ENCODE measurements around the gene FHOD3.

The FHOD3 gene

GRCh38 chr18:36419900-36420531 lies 122.5 kb downstream of the FHOD3 start:
- POLR2A ChIA-PET, result no interaction called here
- CTCF ChIA-PET, result interaction anchor here (0.5 to 4.2 kb wide), 9 partner anchors 8 to 268 kb away, joined by 3 to 23 read pairs (median 4); no protein-coding TSS in a partner anchor
- no peaks in the 10 kb centered on the region for H3K4me1 ChIP-seq (ENCODE audit: control insufficient read depth, insufficient read depth, low read length)
- H3K9me3 ChIP-seq (ENCODE audit: control insufficient read depth, insufficient read depth, low read depth, low read length), result no peaks in the 10 kb centered on the region
- TF ChIP-seq ZNF426 (tag by site-specific recombination; IDR thresholded peaks at IDR 0.05) (no peak), MYNN (tag by site-specific recombination; IDR thresholded peaks at IDR 0.05; ENCODE audit: borderline replicate concordance) (no peak), ZSCAN30 (tag by site-specific recombination; IDR thresholded peaks at IDR 0.05) (no peak), PBX3 (CRISPR knock-in tag; IDR thresholded peaks at IDR 0.05) (no peak), SALL2 (tag by site-specific recombination; IDR thresholded peaks at IDR 0.05; ENCODE audit: borderline replicate concordance) (no peak), ZNF433 (tag by site-specific recombination; IDR thresholded peaks at IDR 0.05; ENCODE audit: low read depth) (no peak)
- no peak overlapping the region for H3K27ac ChIP-seq (ENCODE audit: extremely low read depth, low read depth, low read length)
- no peaks in the 10 kb centered on the region for H3K36me3 ChIP-seq (ENCODE audit: control insufficient read depth in 2 of 2, insufficient read depth in 1 of 2, low read length in 2 of 2)
- H3K4me3 ChIP-seq (ENCODE audit: low read depth, low read length), result no peak overlapping the region

GRCh38 chr18:36420826-36421225 lies 123.3 kb downstream of the FHOD3 start:
- ChIA-PET CTCF (interaction anchor here (0.6 to 4.2 kb wide), 6 partner anchors 9 to 135 kb away, joined by 3 to 23 read pairs (median 5); no protein-coding TSS in a partner anchor), POLR2A (no interaction called here)
- Histone ChIP-seq H3K36me3 (ENCODE audit: control insufficient read depth in 2 of 2, insufficient read depth in 1 of 2, low read length in 2 of 2) (no peaks in the 10 kb centered on the region), H3K4me3 (ENCODE audit: low read depth, low read length) (no peak overlapping the region), H3K27ac (ENCODE audit: extremely low read depth, low read depth, low read length) (no peak overlapping the region), H3K4me1 (ENCODE audit: control insufficient read depth, insufficient read depth, low read length) (no peaks in the 10 kb centered on the region), H3K9me3 (ENCODE audit: control insufficient read depth, insufficient read depth, low read depth, low read length) (no peaks in the 10 kb centered on the region)
- TF ChIP-seq ZNF624 (tag by site-specific recombination; IDR thresholded peaks at IDR 0.05), result no peak

GRCh38 chr18:36424741-36425142 lies 127.2 kb downstream of the FHOD3 start:
- CTCF ChIA-PET, result no interaction called here
- no peak overlapping the region for H3K4me3 ChIP-seq (ENCODE audit: low read depth, low read length)
- H3K4me1 ChIP-seq (ENCODE audit: control insufficient read depth, insufficient read depth, low read length), result no peaks in the 10 kb centered on the region

More at GRCh38 chr18:36424741-36425142, 127.2 kb downstream of the FHOD3 start:
- POLR2A ChIA-PET, result no interaction called here
- no peak overlapping the region for H3K27ac ChIP-seq (ENCODE audit: extremely low read depth, low read depth, low read length)
- TF ChIP-seq PRDM10 (tag by site-specific recombination; IDR thresholded peaks at IDR 0.05) (no peak), BCL6B (tag by site-specific recombination; IDR thresholded peaks at IDR 0.05) (no peak), ZSCAN18 (tag by site-specific recombination; IDR thresholded peaks at IDR 0.05) (no peak), PRDM2 (tag by site-specific recombination; IDR thresholded peaks at IDR 0.05; ENCODE audit: borderline replicate concordance) (no peak), SETDB1 (IDR thresholded peaks at IDR 0.05; ENCODE audit: insufficient read length, low read length) (no peak), ZNF223 (tag by site-specific recombination; IDR thresholded peaks at IDR 0.05) (no peak), TRIM28 (IDR thresholded peaks at IDR 0.05; ENCODE audit: borderline replicate concordance, low read length) (peak; percentile 83), ZNF596 (tag by site-specific recombination; IDR thresholded peaks at IDR 0.05) (no peak)
- H3K36me3 ChIP-seq (ENCODE audit: control insufficient read depth in 2 of 2, insufficient read depth in 1 of 2, low read length in 2 of 2), result no peaks in the 10 kb centered on the region
- H3K9me3 ChIP-seq (ENCODE audit: control insufficient read depth, insufficient read depth, low read depth, low read length), result no peaks in the 10 kb centered on the region
